Epithelial cell of proximal tubule (primary cell): Measurements from ENCODE around the gene CETN1. TPM values are rescaled to one million over a fixed set of nuclear protein-coding genes. Genes with fewer than 3 reads are reported as not detected.
A peak's percentile ranks its signal among the peaks of the same experiment; 100 is the strongest.

ENCODE experiments used
- DNase-seq: peaks from one replicate; pipeline ENCODE4 v3.0.0-alpha.2; 2011; ENCODE audit warnings: low read depth
- H3K4me3 ChIP-seq: 2 replicates; pipeline ENCODE4 v1.5.1; 2011; ENCODE audit warnings: low read depth, mild to moderate bottlenecking, low read length
- CTCF ChIP-seq: conservative IDR thresholded peaks from 2 replicates; pipeline ENCODE4 v1.5.1; 2012; ENCODE audit warnings: low read depth, mild to moderate bottlenecking, low read length
- total RNA-seq: library from RNA; depleted of rRNA; stranded (reverse); fragments of >200 nt; gene quantifications from 2 replicates; pipeline ENCODE4 v1.2.3, GENCODE V29; 2015

Gene CETN1
- total RNA-seq, 1 donor from 2014 or later: not detected

DNA sequence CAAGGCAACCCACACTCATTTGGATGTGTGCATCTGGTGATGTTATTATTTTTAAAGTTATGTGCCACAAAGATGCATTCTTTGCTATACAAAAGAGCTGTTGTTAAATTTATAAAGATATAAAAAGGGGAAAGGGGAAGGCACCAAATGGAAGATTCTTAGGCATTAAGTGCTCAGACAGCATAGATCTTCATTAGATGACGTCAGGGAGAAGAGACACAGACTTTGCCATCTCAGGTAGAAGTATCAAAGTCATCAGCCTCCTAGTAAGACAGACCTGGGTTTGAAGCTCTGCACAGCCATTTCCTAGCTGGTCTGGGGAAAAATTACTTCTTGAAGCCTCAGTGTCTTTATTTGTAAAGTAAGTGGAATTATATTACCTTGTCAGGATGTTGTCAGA, 15.4 kb downstream of the CETN1 start:
- no peak for DNase-seq
- no peak for TF ChIP-seq CTCF
- no peak overlapping the region for H3K4me3 ChIP-seq

DNA sequence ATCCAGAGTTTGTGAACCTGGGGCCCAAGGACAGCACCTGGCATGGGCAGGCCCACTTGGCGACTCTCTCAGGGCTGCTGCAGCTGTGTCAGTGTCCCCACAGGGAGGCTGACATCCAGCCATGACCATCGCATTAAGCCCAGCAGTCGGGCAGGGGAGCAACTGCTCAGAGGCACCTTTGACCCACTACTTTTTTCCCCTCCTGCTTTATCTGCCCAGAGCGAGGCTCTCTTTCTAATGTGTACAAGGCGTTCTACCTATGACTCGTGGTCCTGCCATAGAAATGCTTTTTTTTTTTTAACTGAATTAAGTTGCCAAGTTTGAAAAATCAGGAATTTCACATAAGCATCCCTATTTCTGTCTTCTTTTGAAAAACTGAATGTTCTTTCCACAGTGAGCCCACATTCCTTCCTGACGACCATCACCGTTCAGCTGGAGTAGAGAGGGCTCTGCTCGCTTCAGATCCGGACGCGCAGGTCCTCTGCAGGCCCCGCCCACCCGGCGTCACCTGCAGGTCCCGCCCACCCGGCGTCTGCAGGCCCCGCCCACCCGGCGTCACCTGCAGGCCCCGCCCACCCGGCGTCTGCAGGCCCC, 16.2 kb downstream of the CETN1 start:
- no peak for TF ChIP-seq CTCF
- no peak for DNase-seq
- peak overlapping the region; percentile 44 for H3K4me3 ChIP-seq

DNA sequence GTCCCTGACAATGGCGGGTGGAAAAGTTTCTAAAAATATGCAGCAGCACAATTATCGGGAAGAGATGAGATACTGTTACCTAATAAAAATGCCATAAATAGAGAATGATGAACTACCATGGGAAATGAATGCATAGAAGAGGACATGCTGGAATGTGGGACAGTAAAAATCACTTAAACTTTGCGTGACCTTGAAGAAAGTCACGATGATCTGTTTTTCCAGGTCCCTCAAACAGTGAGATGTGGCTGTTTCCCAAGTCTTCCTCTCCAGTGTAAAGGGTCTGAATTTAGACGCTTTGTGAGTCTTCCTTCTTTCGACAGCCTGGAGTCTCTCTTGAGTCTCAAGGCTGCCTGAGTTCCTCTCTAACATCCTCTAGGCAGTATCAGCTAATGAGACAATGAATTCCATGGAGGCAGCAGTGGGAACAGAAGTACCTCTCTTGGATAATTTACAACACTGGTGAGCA, 18.0 kb downstream of the CETN1 start:
- no peak overlapping the region for H3K4me3 ChIP-seq
- no peak for TF ChIP-seq CTCF
- DNase-seq: no peak

DNA sequence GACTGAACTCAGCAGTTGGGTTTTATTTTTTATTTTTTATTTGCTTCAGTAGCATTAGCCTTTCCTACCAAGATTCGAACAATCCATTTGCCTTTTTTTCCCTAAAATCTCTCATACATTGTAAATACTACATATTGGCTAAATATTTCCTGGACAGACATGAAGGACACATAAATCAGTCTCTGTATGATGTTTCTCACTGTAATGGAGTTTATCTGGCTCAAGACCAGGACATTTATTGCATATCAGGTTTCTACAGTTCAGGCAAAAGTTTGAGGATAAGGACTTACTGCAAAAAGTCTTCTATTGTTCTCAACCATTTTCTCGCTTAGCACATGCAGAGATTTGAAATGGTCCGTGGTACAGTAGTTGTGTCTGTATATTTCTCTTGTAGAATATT, 19.9 kb downstream of the CETN1 start:
- no peak for TF ChIP-seq CTCF
- no peak overlapping the region for H3K4me3 ChIP-seq
- no peak for DNase-seq

DNA sequence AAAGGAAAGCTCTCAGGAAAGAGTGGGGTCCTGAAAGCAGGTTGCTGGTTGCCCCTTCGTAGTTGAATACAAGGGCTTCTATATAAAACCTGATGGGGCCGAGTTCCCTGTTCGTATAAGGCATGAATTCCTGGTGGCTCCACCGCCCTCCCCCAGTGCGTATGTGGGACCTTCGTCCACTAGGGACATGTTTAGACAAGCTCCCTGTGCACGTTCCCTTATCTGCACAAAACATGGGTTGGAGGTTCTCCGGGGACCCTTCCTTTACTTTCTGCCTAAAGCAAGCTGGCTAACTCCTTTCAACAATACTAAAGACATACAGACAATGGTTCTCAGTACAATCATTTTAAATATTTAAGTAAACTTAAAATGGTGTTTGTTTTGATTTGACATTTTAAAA, 24.6 kb downstream of the CETN1 start:
- TF ChIP-seq CTCF: no peak
- no peak for DNase-seq
- no peak overlapping the region for H3K4me3 ChIP-seq

DNA sequence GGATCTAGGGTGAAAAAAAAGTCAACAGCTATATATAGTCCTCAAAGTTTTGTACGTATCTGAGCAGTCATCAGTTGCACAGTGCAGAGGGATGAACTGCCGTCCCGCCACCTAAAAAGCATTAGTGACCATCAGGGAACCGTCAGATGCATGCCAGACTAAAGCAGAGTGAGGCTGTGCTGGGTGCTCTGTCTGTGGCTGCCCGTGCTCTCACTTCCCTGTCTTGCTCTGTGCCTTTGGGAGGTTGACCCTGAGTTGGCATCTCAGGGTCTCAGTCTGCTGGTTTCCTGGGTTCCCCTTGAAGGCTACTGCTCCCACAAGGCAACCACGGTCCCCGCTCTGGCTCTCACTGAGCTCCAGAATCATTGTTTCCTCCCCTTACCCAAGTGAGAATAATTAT, 27.8 kb downstream of the CETN1 start:
- H3K4me3 ChIP-seq: no peak overlapping the region
- no peak for DNase-seq
- no peak for TF ChIP-seq CTCF

- no peak for DNase-seq
- no peak for TF ChIP-seq CTCF
- H3K4me3 ChIP-seq: no peak overlapping the region
Measured at GRCh38 chr18:610214-610928, 30.2 kb downstream of the CETN1 start.
